Mucosa of descending colon (tissue), 3 donors: ENCODE measurements around the gene CMTM4. TPM values are rescaled to one million over a fixed set of nuclear protein-coding genes. Genes with fewer than 3 reads are reported as not detected.

Experiments used
- ATAC-seq: fragments of 200-7000 bp; cut with Tn5 transposase; one replicate; pipeline ENCODE4 v1.9.1; 2020; ENCODE audit warnings: mild to moderate bottlenecking, moderate library complexity
- DNase-seq, 3 donors: peaks; one replicate each; pipeline ENCODE4 v3.0.0-alpha.2; 2020
- H3K36me3 ChIP-seq: fragments of 200-600 bp; one replicate; pipeline ENCODE4 v1.8.0; 2021; ENCODE audit warnings: low read depth, mild to moderate bottlenecking
- H3K4me1 ChIP-seq: fragments of 200-600 bp; one replicate; pipeline ENCODE4 v1.8.0; 2021; ENCODE audit warnings: low read depth, mild to moderate bottlenecking
- H3K4me3 ChIP-seq: fragments of 200-600 bp; one replicate; pipeline ENCODE4 v1.8.0; 2021; ENCODE audit warnings: mild to moderate bottlenecking
- H3K9me3 ChIP-seq: fragments of 200-600 bp; one replicate; pipeline ENCODE4 v1.8.0; 2021; ENCODE audit warnings: mild to moderate bottlenecking
- CTCF ChIP-seq: fragments of 200-600 bp; IDR thresholded peaks from one replicate; pipeline ENCODE4 v1.8.0; 2022; ENCODE audit warnings: antibody characterized with exemption, mild to moderate bottlenecking
- intact Hi-C, 2 donors: fragments of 100-400 bp; cut with DNase I in 1 of 2; cut with micrococcal nuclease in 1 of 2; formaldehyde crosslinking; loops; one replicate each; pipeline versions ENCODE4 v1.11.0 to v1.11.1; 2022; cut with DNase I, micrococcal nuclease
- total RNA-seq, 3 donors: library from RNA; stranded (reverse); fragmentation: NEBNext Ultra II Directional in 2 of 3; extraction: Animal tissue kit (Norgen Biotek cat#: 25700) in 2 of 3; gene quantifications; one replicate each; pipeline versions ENCODE4 v1.2.1 to v1.2.4, GENCODE V29; 2021 to 2023
- donor health status: DM: no; HTN: no; CAD: no; lungs with moderate emphysema.
- donor health status: DM: no; HTN: no; CAD: no.
- donor health status: DM: no; HTN: yes; CAD: no.

The CMTM4 gene
- total RNA-seq, 3 donors from 2014 or later = 91.6 to 208 (median 155) TPM

DNA sequence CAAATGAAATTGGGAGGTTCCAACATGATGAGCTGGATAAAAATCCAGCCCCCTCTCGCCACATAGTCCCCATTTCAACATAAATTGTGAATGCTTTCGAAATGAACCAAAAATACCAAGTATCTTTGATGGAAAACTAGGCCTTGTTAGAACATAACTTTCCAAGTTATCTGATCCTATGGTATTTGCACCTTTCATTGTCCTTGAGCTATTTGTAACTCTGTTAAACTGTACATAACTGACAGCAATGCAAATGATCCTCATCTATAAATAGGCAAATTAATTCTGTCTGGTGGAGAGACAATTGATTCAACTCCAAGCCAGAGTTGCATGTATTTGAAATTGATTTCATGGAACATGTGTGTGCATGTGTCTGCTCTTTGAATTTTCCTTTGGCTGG lies 18.2 kb downstream of the CMTM4 start:
- no peak for ATAC-seq

DNA sequence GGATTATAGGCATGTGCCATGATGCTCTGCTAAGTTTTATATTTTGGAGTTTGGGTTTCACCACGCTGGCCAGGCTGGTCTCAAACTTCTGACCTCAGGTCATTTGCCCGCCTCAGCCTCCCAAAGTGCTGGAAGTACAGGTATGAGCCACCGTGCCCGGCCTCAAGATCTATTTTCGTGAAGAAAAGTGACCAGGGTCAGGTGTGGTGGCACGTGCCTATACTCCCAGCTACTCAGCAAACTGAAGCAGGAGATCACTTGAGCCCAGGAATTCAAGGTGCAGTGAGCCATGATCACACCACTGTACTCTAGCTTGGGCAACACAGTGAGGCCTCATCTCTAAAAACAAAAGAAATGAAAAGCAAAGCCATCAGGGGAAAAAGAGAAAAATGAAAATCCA lies 18.7 kb downstream of the CMTM4 start:
- Histone ChIP-seq H3K9me3 (no peaks in the 10 kb centered on the region), H3K36me3 (no peaks in the 10 kb centered on the region), H3K4me3 (no peak overlapping the region), H3K4me1 (no peaks in the 10 kb centered on the region)
- no peak for TF ChIP-seq CTCF
- intact Hi-C loops = no loop called here
- no peak for DNase-seq
- ATAC-seq = no peak

More for the DNA sequence above, 18.2 kb downstream of the CMTM4 start:
- Histone ChIP-seq H3K36me3 (no peaks in the 10 kb centered on the region), H3K9me3 (no peaks in the 10 kb centered on the region), H3K4me3 (no peak overlapping the region), H3K4me1 (no peaks in the 10 kb centered on the region)
- no peak for TF ChIP-seq CTCF
- intact Hi-C loops = no loop called here
- DNase-seq = no peak

DNA sequence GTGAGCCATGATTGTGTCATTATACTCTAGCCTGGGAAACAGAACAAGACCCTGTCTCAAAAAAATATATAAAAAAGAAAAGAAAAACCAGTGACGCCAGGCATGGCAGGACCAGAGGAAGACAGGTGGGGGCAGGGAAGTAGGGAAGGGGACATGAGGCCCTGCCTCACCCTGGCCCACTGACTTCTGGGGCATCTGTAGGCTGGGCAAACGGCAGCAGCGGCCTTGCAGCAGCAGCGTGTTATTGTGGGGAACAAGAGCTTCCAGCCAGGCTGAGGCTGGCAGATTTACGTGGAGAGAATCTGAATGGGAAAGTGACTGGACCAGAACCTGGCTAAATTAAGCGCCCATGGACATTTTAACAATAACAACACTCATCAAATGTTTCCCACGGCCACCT lies 19.4 kb downstream of the CMTM4 start:
- TF ChIP-seq CTCF = no peak
- H3K4me1 ChIP-seq = no peaks in the 10 kb centered on the region
- ATAC-seq (no peak), DNase-seq (no peak)
- no peaks in the 10 kb centered on the region for H3K36me3 ChIP-seq
- intact Hi-C loops = no loop called here
- H3K4me3 ChIP-seq = no peak overlapping the region
- no peaks in the 10 kb centered on the region for H3K9me3 ChIP-seq

DNA sequence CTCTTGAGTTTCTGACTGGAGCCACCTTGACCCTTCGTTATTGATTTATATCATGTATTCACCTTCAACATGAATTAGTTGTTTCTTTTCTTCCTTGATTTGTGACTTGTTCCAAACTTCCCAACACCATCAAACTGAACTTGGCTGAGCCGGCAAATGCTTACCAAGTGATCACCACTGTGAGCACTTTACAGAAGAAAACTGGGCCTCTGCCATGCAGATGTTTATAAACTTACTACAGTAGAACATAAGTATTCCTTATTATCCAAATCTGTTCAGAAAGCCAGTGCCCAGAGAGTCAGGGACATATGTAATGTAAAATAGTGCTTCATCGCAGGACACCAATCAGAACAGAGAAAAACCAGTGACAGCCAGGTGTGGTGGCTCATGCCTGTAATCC lies 19.9 kb downstream of the CMTM4 start:
- DNase-seq (no peak), ATAC-seq (no peak)
- no peaks in the 10 kb centered on the region for H3K4me1 ChIP-seq
- H3K4me3 ChIP-seq = no peak overlapping the region
- H3K36me3 ChIP-seq = no peaks in the 10 kb centered on the region
- no peaks in the 10 kb centered on the region for H3K9me3 ChIP-seq
- intact Hi-C loops = no loop called here
- no peak for TF ChIP-seq CTCF

GRCh38 chr16:66673691-66674090 lies 22.9 kb downstream of the CMTM4 start:
- no peaks in the 10 kb centered on the region for H3K9me3 ChIP-seq
- ATAC-seq (no peak), DNase-seq (no peak)
- TF ChIP-seq CTCF = no peak
- no peaks in the 10 kb centered on the region for H3K36me3 ChIP-seq
- intact Hi-C loops = no loop called here
- H3K4me3 ChIP-seq = no peak overlapping the region
- peaks cover 12% of the 10 kb centered on the region for H3K4me1 ChIP-seq
